HEK293T (cell line): ENCODE measurements around the gene ACP1.

Source experiments
- FOXA1 ChIP-seq: fragments of 450-650 bp; IDR thresholded peaks from 2 replicates; pipeline ENCODE4 v1.6.1; 2016; ENCODE audit warnings: mild to moderate bottlenecking
- FOXM1 ChIP-seq: fragments of 450-650 bp; IDR thresholded peaks from 2 replicates; pipeline ENCODE4 v1.6.1; 2017; ENCODE audit warnings: mild to moderate bottlenecking, borderline replicate concordance
- SP1 ChIP-seq: fragments of 450-650 bp; IDR thresholded peaks from 2 replicates; pipeline ENCODE4 v1.6.1; 2017
- ZNF384 ChIP-seq: fragments of 450-650 bp; IDR thresholded peaks from 2 replicates; pipeline ENCODE4 v1.6.1; 2016

GRCh38 chr2:238869-239268, 25.9 kb upstream of the ACP1 start:
- no peak for TF ChIP-seq FOXM1
- no peak for TF ChIP-seq SP1
- TF ChIP-seq FOXA1 = no peak
- no peak for TF ChIP-seq ZNF384
